Measurements from ENCODE around the gene TMEM132D. TPM values are rescaled to one million over a fixed set of nuclear protein-coding genes. Genes with fewer than 3 reads are reported as not detected.

Gene TMEM132D
- total RNA-seq, 1 donor from 2014 or later: 1.6 TPM

DNA sequence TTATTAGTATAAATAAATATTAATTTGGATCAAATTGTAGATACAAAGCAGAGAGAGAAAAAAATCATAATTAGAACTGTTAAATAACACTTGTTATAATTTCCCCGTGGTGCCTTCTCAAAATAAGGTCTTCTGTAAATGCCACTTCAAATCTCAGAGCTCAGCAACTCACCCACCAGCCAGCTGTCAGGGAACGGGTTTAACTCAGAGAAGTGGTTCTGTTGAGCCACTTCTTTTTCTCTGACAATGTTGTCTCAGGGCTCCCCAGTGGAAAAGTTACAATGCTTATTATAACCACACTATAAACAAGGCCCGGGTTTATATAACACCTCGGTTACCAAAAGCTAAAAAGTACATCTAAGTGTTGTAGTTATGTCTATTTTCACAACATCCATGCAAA is 598.0 kb downstream of the TMEM132D start:
- Histone ChIP-seq H3K4me1 (ENCODE audit: control insufficient read depth in 3 of 3, insufficient read depth in 3 of 3, low read length in 3 of 3) (no peaks in the 10 kb centered on the region), H3K9ac (ENCODE audit: low read depth in 1 of 3, low read length in 3 of 3) (no peak overlapping the region), H3K27ac (ENCODE audit: low read depth, low read length) (no peak overlapping the region), H3K27me3 (ENCODE audit: control insufficient read depth in 3 of 3, insufficient read depth in 3 of 3, low read length in 3 of 3) (no peaks in the 10 kb centered on the region), H3K36me3 (ENCODE audit: control insufficient read depth in 3 of 3, insufficient read depth in 3 of 3, low read length in 3 of 3) (no peaks in the 10 kb centered on the region), H3K4me3 (ENCODE audit: low read length in 3 of 3) (no peak overlapping the region), H3K9me3 (ENCODE audit: control insufficient read depth in 3 of 3, low read length in 3 of 3) (no peaks in the 10 kb centered on the region)

DNA sequence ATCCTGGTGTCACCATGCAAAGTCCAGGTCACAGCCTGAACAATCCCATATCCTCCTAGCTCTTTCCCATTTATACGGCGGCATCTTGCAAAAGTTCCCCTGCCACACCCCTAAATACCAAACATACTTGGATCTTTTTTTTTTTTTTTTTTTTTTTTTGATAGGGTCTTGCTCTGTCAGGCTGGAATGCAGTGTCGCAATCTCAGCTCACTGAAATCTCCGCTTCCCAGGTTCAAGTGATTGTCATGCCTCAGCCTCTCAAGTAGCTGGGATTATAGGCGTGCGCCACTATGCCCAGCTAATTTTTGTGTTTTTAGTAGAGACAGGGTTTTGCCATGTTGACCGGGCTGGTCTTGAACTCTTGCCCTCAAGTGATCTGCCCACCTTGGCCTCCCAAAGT is 599.3 kb downstream of the TMEM132D start:
- no peaks in the 10 kb centered on the region for H3K36me3 ChIP-seq (ENCODE audit: control insufficient read depth in 3 of 3, insufficient read depth in 3 of 3, low read length in 3 of 3)
- no peaks in the 10 kb centered on the region for H3K4me1 ChIP-seq (ENCODE audit: control insufficient read depth in 3 of 3, insufficient read depth in 3 of 3, low read length in 3 of 3)
- no peaks in the 10 kb centered on the region for H3K9me3 ChIP-seq (ENCODE audit: control insufficient read depth in 3 of 3, low read length in 3 of 3)
- H3K27me3 ChIP-seq (ENCODE audit: control insufficient read depth in 3 of 3, insufficient read depth in 3 of 3, low read length in 3 of 3): no peaks in the 10 kb centered on the region
- H3K27ac ChIP-seq (ENCODE audit: low read depth, low read length): no peak overlapping the region
- H3K4me3 ChIP-seq (ENCODE audit: low read length in 3 of 3): no peak overlapping the region
- no peak overlapping the region for H3K9ac ChIP-seq (ENCODE audit: low read depth in 1 of 3, low read length in 3 of 3)

DNA sequence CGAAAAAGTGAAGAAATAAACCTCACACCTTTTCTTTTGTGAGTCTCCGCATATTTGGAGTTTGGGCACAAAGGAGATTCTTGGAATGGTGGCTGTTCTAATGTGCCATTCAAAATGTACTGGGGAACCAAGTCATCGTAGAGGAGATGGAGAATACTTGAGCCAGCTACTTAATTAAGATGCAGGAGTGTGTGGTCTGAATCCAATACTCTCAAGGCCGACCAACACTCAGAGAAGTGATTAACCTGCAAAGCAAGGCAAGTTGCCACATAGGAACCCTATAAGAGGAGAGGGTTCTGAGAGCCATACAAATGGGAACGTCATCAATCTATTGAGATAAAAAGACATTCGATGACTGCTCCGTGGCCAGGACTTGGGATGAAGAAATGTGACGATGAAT is 603.8 kb downstream of the TMEM132D start:
- Histone ChIP-seq H3K36me3 (ENCODE audit: control insufficient read depth in 3 of 3, insufficient read depth in 3 of 3, low read length in 3 of 3) (no peaks in the 10 kb centered on the region), H3K4me1 (ENCODE audit: control insufficient read depth in 3 of 3, insufficient read depth in 3 of 3, low read length in 3 of 3) (no peaks in the 10 kb centered on the region), H3K27ac (ENCODE audit: low read depth, low read length) (no peak overlapping the region), H3K9me3 (ENCODE audit: control insufficient read depth in 3 of 3, low read length in 3 of 3) (peaks cover 0 to 1% (median 0%) of the 10 kb centered on the region in 3 donors), H3K4me3 (ENCODE audit: low read length in 3 of 3) (no peak overlapping the region), H3K9ac (ENCODE audit: low read depth in 1 of 3, low read length in 3 of 3) (no peak overlapping the region), H3K27me3 (ENCODE audit: control insufficient read depth in 3 of 3, insufficient read depth in 3 of 3, low read length in 3 of 3) (no peaks in the 10 kb centered on the region)

DNA sequence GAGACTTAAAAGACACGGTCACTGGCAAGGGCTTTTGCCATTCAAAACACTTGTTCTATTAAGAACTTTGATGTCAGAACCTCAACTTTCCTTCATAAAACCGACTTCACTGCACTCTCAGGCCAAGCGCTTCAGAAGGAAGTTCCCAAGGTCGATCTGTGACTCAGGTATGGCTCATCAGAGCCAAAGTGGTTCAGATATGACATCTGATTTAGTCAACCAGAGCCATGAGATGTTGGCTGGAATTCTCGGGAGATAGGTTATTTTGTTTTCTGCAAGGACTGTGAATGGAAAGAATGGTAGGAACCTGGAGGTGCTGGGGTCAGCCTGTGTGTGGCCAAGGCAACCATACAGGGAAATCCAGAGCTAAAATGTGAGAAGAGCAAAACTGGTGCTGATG is 604.9 kb downstream of the TMEM132D start:
- Histone ChIP-seq H3K4me3 (ENCODE audit: low read length in 3 of 3) (no peak overlapping the region), H3K4me1 (ENCODE audit: control insufficient read depth in 3 of 3, insufficient read depth in 3 of 3, low read length in 3 of 3) (no peaks in the 10 kb centered on the region), H3K27ac (ENCODE audit: low read depth, low read length) (no peak overlapping the region), H3K36me3 (ENCODE audit: control insufficient read depth in 3 of 3, insufficient read depth in 3 of 3, low read length in 3 of 3) (no peaks in the 10 kb centered on the region), H3K9ac (ENCODE audit: low read depth in 1 of 3, low read length in 3 of 3) (no peak overlapping the region), H3K9me3 (ENCODE audit: control insufficient read depth in 3 of 3, low read length in 3 of 3) (peaks cover 0 to 3% (median 0%) of the 10 kb centered on the region in 3 donors), H3K27me3 (ENCODE audit: control insufficient read depth in 3 of 3, insufficient read depth in 3 of 3, low read length in 3 of 3) (no peaks in the 10 kb centered on the region)

DNA sequence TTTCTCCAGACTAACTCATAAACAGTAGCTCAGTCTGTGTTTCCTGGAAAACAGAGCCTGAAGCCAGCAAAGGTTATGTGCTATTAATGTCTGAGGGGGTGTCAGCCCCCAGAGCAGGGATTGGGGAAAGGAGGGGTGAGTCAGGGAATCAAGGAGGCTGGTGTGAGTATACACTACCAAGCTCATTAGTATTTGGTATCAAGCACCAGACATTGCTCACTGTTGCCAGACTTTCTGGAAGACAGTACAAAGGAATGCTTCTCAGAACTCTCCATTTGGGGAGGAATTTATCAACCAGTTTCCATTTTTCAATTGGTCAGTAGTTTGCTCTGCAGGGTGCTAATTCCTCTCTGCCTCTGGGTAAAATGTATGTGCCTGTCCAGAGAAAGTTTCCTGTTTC is 607.2 kb downstream of the TMEM132D start:
- H3K9me3 ChIP-seq (ENCODE audit: control insufficient read depth in 3 of 3, low read length in 3 of 3): peaks cover 0 to 3% (median 0%) of the 10 kb centered on the region in 3 donors
- no peaks in the 10 kb centered on the region for H3K4me1 ChIP-seq (ENCODE audit: control insufficient read depth in 3 of 3, insufficient read depth in 3 of 3, low read length in 3 of 3)
- H3K27ac ChIP-seq (ENCODE audit: low read depth, low read length): no peak overlapping the region
- no peak overlapping the region for H3K9ac ChIP-seq (ENCODE audit: low read depth in 1 of 3, low read length in 3 of 3)
- no peak overlapping the region for H3K4me3 ChIP-seq (ENCODE audit: low read length in 3 of 3)
- no peaks in the 10 kb centered on the region for H3K27me3 ChIP-seq (ENCODE audit: control insufficient read depth in 3 of 3, insufficient read depth in 3 of 3, low read length in 3 of 3)
- no peaks in the 10 kb centered on the region for H3K36me3 ChIP-seq (ENCODE audit: control insufficient read depth in 3 of 3, insufficient read depth in 3 of 3, low read length in 3 of 3)

DNA sequence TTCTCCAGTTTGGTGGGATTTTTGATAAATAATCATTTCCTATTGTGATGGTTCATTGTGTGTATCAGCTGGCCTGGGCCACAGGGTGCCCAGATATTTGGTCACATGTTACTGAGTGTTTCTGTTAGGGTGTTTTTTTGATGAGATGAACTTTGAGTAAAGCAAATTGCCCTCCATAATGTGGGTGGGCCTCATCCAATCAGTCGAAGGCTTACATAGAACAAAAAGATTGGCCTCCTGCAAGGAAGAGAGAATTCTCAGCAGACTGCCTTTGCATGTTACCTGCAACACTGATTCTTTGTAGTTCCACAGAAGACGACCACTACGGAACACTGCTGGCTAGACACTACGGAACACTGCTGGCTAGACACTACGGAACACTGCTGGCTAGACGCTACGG is 609.0 kb downstream of the TMEM132D start:
- Histone ChIP-seq H3K9me3 (ENCODE audit: control insufficient read depth in 3 of 3, low read length in 3 of 3) (peaks cover 0 to 3% (median 0%) of the 10 kb centered on the region in 3 donors), H3K4me1 (ENCODE audit: control insufficient read depth in 3 of 3, insufficient read depth in 3 of 3, low read length in 3 of 3) (no peaks in the 10 kb centered on the region), H3K27ac (ENCODE audit: low read depth, low read length) (no peak overlapping the region), H3K27me3 (ENCODE audit: control insufficient read depth in 3 of 3, insufficient read depth in 3 of 3, low read length in 3 of 3) (no peaks in the 10 kb centered on the region), H3K4me3 (ENCODE audit: low read length in 3 of 3) (no peak overlapping the region), H3K36me3 (ENCODE audit: control insufficient read depth in 3 of 3, insufficient read depth in 3 of 3, low read length in 3 of 3) (no peaks in the 10 kb centered on the region), H3K9ac (ENCODE audit: low read depth in 1 of 3, low read length in 3 of 3) (no peak overlapping the region)

DNA sequence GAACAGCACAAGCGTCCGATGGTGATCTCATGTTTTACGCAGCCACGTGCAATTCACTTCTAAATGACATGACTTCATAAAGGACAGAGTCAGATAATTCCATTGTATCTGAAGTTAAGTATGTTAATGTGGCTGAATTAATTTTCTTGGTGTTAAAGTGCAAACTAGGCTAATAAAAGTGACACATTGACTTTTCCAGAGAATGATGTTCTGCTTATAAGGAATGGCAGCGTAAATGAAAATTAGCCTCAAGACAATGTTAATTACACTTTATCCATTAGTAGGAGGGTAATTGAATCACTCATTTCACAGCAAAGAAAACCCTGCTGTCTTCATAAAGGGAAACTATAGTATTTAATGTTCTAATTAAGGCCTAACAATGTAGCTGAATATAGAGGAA is 624.1 kb downstream of the TMEM132D start:
- no peaks in the 10 kb centered on the region for H3K9me3 ChIP-seq (ENCODE audit: control insufficient read depth in 3 of 3, low read length in 3 of 3)
- H3K9ac ChIP-seq (ENCODE audit: low read depth in 1 of 3, low read length in 3 of 3): no peak overlapping the region
- H3K36me3 ChIP-seq (ENCODE audit: control insufficient read depth in 3 of 3, insufficient read depth in 3 of 3, low read length in 3 of 3): no peaks in the 10 kb centered on the region
- peaks cover 0 to 6% (median 0%) of the 10 kb centered on the region in 3 donors for H3K27me3 ChIP-seq (ENCODE audit: control insufficient read depth in 3 of 3, insufficient read depth in 3 of 3, low read length in 3 of 3)
- H3K27ac ChIP-seq (ENCODE audit: low read depth, low read length): no peak overlapping the region
- no peaks in the 10 kb centered on the region for H3K4me1 ChIP-seq (ENCODE audit: control insufficient read depth in 3 of 3, insufficient read depth in 3 of 3, low read length in 3 of 3)
- no peak overlapping the region for H3K4me3 ChIP-seq (ENCODE audit: low read length in 3 of 3)

DNA sequence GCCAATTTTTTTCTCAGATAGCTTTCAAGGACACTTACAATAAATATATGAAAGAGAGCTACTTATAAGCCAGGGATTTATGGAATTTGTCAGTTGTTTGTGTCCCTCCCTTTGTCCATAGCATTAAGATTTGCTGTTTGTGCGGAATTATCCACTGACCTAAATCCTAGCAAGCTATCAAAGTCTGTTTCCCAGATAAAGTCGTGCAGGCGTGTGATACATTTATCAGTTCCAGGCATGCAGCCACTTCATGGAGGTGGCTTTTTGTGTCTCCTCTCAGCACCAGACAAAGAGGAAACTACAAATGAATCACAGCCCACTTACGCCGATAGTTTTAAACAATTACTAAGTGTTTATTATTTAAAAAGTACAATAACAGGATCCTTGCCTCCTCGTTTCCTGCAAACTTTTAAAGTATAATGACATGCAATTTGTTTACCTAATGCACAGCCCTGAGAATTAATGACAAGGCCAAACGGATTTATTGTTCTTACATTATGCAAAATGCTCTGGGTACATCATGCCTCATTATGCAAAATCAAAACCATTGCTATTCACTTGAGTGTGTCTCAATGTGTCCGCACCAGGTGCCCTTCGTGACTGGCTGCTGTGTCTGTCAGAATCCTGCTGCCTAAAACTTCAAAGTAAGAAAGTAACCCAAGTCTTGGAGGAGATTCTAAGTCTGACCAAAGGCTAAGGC is 627.3 kb downstream of the TMEM132D start:
- H3K36me3 ChIP-seq (ENCODE audit: control insufficient read depth in 3 of 3, insufficient read depth in 3 of 3, low read length in 3 of 3): no peaks in the 10 kb centered on the region
- H3K9me3 ChIP-seq (ENCODE audit: control insufficient read depth in 3 of 3, low read length in 3 of 3): peaks cover 0 to 2% (median 0%) of the 10 kb centered on the region in 3 donors
- no peak overlapping the region for H3K9ac ChIP-seq (ENCODE audit: low read depth in 1 of 3, low read length in 3 of 3)
- H3K4me3 ChIP-seq (ENCODE audit: low read length in 3 of 3): no peak overlapping the region
- no peak overlapping the region for H3K27ac ChIP-seq (ENCODE audit: low read depth, low read length)
- H3K27me3 ChIP-seq (ENCODE audit: control insufficient read depth in 3 of 3, insufficient read depth in 3 of 3, low read length in 3 of 3): peaks cover 0 to 6% (median 0%) of the 10 kb centered on the region in 3 donors
- H3K4me1 ChIP-seq (ENCODE audit: control insufficient read depth in 3 of 3, insufficient read depth in 3 of 3, low read length in 3 of 3): no peaks in the 10 kb centered on the region

DNA sequence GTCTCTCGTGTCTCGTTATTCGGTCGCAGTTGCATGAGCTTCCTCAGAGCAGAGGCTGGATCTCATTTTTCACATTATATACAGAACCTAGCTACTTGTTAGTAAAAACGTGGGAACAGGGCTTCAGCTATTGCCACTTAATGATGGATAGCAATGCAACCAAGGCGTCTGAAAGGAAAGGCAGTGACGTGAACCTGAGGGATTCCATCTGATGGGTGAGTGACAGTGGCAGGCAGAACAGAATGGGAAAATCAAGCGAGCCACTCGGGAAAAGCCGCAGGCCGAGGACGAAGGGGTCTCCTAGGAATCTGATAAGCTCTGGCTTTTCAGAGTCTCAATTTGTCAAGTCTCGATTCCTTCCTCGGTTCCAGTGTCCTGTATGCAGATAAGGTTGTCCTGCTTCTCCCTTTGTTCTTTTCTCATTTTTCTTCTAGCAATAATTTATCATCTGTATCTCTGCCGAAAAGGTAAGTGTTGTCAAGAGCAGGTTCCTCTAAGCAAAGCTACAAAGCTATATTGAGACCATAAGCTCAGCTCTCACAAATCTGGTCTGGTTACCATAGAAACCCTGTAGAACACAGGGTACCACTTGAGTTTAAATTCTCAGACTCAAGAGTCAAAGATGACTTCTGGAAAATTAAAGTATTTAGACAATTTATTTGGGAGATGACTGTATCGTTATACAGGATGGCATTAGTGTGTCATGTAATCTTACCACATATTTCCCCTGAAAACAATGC is 633.9 kb downstream of the TMEM132D start:
- H3K9ac ChIP-seq (ENCODE audit: low read depth in 1 of 3, low read length in 3 of 3): no peak overlapping the region
- H3K4me1 ChIP-seq (ENCODE audit: control insufficient read depth in 3 of 3, insufficient read depth in 3 of 3, low read length in 3 of 3): no peaks in the 10 kb centered on the region
- H3K27me3 ChIP-seq (ENCODE audit: control insufficient read depth in 3 of 3, insufficient read depth in 3 of 3, low read length in 3 of 3): no peaks in the 10 kb centered on the region
- no peak overlapping the region for H3K27ac ChIP-seq (ENCODE audit: low read depth, low read length)
- no peaks in the 10 kb centered on the region for H3K36me3 ChIP-seq (ENCODE audit: control insufficient read depth in 3 of 3, insufficient read depth in 3 of 3, low read length in 3 of 3)
- peaks cover 2 to 4% (median 2%) of the 10 kb centered on the region in 3 donors for H3K9me3 ChIP-seq (ENCODE audit: control insufficient read depth in 3 of 3, low read length in 3 of 3)
- peak overlapping the region in 1 of 3 donors; percentile 24 for H3K4me3 ChIP-seq (ENCODE audit: low read length in 3 of 3)

DNA sequence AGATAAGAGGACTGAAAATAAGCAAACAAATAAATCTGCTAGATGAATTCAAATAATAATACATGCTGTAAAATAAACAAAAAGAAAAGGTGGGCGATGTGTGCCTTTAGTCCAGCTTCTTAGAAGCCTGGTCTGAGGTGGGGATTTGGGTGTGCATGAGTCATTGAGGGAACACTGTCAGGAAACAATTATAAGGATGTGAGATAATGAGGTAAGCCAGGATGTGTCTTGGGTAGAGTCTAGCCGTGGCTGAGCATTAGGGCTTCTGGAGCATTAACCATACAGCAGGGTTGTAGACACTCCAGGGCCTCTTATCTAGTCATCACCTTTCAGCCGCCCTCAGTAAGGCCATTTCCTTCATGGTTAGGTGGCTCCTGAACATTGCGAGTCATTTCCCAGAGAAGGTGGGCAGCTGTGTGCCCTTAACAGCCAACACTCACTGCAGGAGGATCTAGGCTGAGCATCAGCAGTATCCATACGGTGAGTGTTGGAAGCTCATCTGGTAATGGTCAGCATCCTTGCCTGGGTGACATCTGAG is 645.0 kb downstream of the TMEM132D start:
- H3K4me3 ChIP-seq (ENCODE audit: low read length in 3 of 3): no peak overlapping the region
- no peaks in the 10 kb centered on the region for H3K36me3 ChIP-seq (ENCODE audit: control insufficient read depth in 3 of 3, insufficient read depth in 3 of 3, low read length in 3 of 3)
- no peaks in the 10 kb centered on the region for H3K4me1 ChIP-seq (ENCODE audit: control insufficient read depth in 3 of 3, insufficient read depth in 3 of 3, low read length in 3 of 3)
- no peak overlapping the region for H3K27ac ChIP-seq (ENCODE audit: low read depth, low read length)
- no peaks in the 10 kb centered on the region for H3K27me3 ChIP-seq (ENCODE audit: control insufficient read depth in 3 of 3, insufficient read depth in 3 of 3, low read length in 3 of 3)
- peaks cover 0 to 3% (median 0%) of the 10 kb centered on the region in 3 donors for H3K9me3 ChIP-seq (ENCODE audit: control insufficient read depth in 3 of 3, low read length in 3 of 3)
- no peak overlapping the region for H3K9ac ChIP-seq (ENCODE audit: low read depth in 1 of 3, low read length in 3 of 3)
